SH-SY5Y (cell line): ENCODE measurements around the gene TNRC18.

ENCODE experiments used
- GATA2 ChIP-seq: IDR thresholded peaks from 2 replicates; pipeline ENCODE4 v1.6.1; 2011; ENCODE audit warnings: mild to moderate bottlenecking, low read depth, low read length
- GATA3 ChIP-seq: IDR thresholded peaks from 2 replicates; pipeline ENCODE4 v1.6.1; 2011; ENCODE audit warnings: low read depth, mild to moderate bottlenecking, low read length, moderate library complexity

- TF ChIP-seq GATA2 = no peak
- no peak for TF ChIP-seq GATA3
These were observed 100.8 kb downstream of the TNRC18 start for GRCh38 chr7:5322621-5323410.
